Pons (tissue), 1 donor: Measurements from ENCODE around the gene KLRB1.
A peak's percentile ranks its signal among the peaks of the same experiment; 100 is the strongest.
"Not testable (repeated sequence)": the region's sequence is repeated elsewhere in the genome, so short reads cannot be mapped to it uniquely, and the experiment has no call there.

Experiments
- DNase-seq: peaks from one replicate; pipeline ENCODE4 v3.0.0-alpha.2; 2016; ENCODE audit warnings: low spot score

The KLRB1 gene

DNA sequence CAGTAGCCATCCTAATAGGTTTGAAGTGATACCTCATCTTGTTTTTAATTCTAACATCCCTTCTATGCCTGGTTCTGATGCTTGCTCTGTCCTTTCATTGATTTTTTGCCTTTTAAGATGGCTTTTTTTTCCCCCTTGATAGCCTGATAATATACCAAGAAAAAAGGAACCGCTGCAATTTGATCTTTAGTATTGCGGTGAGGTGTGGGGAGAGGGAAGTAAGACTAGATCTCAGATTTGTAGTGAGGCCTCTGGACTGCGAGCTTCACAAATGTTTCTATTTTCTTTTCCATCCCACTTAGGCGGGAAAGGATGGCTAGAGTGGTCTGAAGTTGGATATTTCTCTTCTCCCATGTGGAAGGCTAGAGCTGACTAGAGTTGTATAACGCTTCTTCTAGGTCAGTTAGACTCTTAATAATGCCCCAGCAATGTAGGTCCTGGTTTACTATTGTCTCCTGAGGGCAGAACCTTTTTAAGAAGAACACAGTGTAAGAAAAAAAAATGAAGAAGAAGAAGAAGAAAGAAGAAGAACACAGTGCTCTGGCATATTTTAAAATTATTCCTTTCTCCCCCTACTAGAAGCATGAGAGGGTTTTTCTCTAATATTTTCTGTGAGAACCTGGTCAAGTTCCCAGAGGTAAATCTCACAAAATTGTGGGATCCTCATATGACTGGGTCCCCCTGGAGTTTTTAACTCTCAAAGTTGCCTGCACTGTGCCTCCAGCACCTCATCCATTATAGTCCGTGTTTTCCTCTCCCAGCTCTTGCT, 11.9 kb upstream of the KLRB1 start:
- no peak for DNase-seq

DNA sequence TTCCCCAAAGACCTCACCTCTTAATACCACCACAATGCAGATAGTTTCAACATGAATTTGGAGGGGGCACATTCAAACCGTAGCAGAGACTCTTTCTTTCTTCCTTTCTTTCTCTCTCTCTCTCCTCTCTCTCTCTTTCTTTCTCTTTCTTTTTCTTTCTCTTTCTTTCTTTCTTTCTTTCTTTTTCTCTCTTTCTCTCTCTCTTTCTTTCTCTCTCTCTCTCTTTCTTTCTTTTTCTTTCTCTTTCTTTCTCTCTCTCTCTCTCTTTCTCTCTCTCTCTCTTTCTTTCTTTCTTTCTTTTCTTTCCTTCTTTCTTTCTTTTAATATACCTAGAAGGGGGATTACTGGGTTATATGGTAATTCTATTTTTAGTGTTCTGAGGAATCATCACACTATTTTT, 11.2 kb upstream of the KLRB1 start:
- DNase-seq = not testable (repeated sequence)

DNA sequence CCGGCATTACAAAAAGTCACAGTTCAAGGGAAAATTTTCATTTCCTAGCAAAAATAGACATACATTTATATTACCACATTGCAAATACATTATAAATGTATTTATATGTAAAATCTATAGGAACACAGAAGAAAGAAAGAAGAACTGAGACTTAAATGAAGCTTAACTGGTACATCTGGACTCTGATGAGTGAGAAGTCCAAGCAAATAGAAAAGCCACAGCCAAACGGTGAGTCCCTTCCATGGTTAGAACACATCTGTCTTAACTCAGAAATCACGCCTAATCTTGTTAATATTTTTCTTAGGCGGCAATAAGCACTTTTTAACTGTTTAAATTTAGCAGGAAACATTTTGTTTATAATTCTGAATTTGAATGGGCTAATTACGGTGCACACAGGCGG, 9.4 kb upstream of the KLRB1 start:
- DNase-seq = no peak

DNA sequence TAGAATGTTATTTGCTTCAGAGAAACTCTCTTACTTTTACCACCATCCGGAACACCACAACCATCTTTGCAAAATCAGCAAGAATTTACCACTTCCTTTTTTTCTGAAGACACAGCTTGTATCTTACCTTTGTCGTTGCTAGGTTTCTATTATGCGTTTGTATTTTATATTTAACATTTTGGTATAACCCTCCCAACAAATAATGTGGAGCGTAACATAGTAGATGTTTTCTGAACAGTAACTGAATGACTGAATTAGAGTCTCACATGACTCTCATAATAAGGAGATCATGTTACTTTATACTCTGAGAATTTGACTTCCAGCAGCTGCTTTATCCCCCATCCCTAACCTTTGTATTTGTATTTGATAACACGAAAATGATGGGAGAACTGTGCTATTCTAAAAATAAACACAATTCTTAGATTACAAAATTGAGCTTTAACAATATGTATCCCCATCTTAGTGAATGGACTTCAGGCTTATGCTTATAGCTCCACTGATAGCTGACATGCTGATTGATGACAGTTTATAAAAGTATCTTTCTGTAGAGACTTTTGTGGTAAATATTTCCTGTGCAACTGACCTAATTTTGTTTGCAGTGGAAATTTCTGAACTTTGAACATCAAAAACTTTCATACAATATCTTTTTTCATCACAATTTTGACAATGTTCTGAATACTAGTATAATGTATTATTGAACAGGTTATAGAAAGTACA, 7.9 kb upstream of the KLRB1 start:
- peak; percentile 42 for DNase-seq

DNA sequence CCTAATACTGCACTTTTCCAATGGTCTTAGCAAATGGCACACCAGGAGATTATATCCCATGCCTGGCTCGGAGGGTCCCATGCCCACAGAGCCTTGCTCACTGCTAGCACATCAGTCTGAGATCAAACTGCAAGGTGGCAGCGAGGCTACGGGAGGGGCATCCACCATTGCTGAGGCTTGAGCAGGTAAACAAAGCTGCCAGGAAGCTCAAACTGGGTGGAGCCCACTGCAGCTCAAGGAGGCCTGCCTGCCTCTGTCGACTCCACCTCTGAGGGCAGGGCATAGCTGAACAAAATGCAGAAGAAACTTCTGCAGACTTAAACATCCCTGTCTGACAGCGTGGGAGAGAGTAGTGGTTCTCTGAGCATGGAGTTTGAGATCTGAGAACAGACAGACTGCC, 2.9 kb upstream of the KLRB1 start:
- DNase-seq = not testable (repeated sequence)

DNA sequence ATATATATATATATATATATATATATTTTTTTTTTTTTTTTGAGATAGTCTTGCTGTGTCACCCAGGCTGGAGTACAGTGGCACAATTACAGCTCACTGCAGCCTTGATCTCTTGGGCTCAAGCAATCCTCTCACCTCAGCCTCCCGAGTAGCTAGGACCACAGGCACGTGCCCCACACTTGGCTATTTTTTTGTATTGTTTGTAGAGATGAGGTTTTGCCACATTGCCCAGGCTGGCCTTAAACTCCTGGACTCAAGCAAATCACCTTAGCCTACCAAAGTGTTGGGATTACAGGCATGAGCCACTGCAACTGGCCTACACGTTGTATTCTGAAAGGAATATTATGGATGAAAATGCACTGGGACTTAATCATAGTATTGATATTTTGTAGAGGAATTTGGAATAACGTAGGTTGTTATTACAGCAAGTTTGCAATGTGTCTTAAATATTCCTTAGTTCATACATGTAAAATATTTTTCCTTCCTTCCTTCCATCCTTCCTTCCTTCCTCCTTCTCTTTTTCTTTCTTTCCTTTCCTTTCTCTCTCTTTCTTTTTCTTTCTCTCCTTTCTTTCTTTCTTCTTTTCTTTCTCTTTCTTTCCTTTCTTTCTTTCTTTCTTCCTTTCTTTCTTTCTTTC, 862 bp downstream of the KLRB1 start:
- no peak for DNase-seq

DNA sequence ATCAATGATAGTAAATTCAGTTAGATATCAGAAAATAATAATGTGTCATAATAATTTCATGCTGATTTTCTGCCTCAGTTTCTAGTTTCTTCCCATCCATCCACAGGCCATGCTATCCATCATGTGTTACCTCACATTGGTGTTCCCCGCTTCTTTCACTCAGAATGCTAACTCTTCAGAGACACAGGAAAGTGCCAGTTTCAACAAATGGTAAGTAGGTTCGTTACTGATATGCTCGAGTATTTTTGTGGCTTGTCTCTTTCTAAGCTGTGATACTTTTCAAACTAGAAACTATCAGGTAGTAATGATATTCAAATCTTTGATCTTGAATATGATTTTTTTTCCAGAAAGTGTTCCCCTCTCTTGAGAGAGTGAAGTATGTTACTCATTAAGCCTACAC, 1.5 kb downstream of the KLRB1 start:
- no peak for DNase-seq

DNA sequence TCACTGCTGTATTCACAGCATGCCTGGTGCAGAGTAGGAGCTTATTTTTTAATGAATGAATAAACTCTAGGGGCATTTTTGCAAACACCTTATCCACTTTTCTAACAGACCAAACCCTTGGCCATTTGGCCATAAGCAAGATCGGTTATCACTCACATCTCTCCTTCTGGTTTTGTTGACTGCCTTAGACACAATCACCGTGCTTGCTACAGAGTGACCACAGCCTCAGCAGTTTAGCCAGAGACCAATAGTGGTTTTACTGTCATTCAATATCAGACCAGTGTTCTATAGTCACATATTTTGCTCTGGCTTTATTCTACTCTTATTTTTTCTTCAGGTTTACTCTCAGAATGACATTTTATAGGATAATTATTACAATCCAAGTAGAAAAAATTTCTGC, 2.2 kb downstream of the KLRB1 start:
- DNase-seq = no peak

DNA sequence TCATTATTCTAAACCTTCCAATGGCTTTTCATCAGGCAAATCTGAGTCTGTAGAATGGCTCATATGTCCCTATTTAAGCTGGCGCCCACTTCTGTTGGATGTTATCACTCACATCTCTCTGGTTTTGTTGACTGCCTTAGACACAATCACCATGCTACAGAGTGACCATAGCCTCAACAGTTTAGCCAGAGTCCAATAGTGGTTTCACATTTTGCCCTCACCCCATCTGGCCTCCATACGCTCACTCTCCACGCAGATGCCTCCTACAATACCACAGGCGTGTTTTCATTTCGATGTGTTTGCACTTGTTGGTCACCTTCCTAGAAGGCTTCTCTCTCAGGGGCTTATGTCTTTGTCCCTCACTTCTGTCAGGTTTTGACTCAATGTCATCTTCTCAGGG, 3.4 kb downstream of the KLRB1 start:
- no peak for DNase-seq

DNA sequence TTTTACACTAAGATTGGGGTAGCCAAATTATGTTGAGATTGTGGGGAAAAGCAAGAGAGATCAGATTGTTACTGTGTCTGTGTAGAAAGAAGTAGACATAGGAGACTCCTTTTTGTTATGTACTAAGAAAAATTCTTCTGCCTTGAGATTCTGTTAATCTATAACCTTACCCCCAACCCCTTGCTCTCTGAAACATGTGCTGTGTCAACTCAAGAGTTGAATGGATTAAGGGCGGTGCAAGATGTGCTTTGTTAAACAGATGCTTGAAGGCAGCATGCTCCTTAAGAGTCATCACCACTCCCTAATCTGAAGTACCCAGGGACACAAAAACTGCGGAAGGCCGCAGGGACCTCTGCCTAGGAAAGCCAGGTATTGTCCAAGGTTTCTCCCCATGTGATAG, 7.3 kb downstream of the KLRB1 start:
- DNase-seq = not testable (repeated sequence)

DNA sequence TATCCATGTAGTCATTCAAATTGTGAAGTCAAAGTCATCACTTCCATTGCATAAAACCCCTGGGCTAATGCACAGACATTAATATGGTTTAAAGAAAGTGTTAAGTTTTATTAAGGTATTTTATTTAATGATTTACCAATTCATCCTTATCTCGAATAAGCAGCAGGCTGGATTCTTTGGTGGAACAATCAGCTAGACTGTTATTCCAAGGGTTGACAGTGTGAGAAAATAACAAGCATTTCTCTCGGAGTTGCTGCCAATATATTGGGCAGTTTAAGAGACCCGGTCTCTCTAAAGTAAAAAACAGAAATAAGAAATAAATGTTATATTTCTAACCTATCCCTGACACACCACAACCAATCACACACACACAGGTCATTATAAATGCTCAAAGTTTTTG, 9.4 kb downstream of the KLRB1 start:
- DNase-seq = no peak

DNA sequence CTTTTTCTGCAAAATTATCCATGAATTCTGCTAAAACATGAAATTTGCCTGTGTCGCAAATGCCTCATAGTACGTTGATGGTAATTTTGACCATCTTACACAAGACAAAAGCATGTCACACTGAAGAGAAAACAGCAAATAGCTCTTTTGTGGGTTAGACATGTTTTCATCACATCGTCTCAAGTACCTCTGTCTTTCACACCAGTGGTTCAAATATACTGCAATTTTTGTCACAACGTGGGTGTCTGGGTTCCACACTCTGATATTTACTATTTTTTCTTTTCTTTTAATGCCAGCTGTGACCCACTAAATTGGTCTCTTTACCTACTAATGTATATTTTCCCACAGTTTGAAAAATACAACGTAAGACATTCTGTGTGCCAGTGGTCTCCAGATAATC, 10.4 kb downstream of the KLRB1 start:
- DNase-seq = no peak

DNA sequence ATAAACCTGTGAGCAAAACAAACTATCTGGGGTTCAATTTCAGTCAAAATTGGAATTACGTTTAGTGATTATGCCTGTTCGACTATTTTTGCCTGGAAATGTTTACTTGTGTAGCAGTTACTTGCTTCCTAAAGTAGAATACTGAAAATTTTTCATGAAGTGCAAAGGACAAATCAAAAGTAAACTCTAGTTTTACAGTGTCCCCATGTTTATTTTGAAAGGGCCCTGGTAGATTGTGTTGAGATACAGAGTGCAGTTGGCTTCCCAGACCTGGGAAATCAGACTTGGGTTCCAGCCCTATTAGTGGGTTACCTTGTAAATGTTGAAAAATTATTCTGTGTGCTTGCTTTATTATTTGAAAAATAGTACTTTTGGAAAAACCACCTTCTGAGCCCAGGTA, 17.3 kb downstream of the KLRB1 start:
- DNase-seq = peak; percentile 0

DNA sequence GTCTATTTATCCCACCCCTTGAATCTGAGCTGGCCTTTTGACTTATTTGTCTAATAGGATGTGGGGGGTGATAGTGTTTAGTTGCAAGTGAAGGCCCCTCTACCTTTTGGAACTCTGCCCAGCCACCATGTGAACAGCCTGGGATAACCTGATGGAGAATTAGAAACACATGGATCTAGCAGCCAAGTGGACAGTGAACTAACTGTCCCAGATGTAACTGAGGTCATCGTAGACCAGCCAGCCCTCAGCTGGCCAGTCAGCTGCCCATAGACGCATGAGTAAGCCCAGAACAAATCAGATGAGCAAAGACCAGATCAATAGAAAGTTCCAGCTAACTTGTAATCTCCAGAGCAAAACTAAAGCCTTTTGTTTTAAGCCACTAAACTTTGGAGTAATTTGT, 19.0 kb downstream of the KLRB1 start:
- peak; percentile 0 for DNase-seq

DNA sequence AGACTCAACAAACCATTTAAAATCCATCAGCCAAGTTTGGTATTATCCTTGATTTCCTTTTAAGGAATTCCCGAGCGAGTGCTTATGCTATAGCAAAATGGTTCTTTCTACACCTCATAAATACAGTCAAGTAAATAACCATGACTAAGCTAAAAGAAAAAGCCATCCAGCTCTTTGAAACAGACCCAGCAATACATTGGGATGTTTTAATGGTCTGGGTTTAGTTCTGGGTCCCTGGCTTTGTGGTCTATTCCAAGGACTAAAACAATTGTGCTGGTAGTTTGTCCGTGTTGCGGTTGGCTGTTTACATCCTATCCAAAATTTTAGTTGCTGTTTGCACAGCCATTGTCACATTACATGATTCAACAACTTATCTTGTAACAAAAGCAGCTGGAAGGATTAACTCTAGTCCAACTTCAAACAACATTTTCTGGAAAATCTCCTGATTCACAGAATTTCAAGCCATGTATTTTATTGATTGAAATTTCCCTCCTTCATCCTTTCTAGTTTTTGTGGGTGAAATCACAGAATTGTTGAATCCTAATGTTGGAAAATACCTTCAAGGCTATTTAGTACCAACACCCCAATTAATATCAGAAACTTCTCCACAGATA, 19.6 kb downstream of the KLRB1 start:
- DNase-seq = peak; percentile 0

DNA sequence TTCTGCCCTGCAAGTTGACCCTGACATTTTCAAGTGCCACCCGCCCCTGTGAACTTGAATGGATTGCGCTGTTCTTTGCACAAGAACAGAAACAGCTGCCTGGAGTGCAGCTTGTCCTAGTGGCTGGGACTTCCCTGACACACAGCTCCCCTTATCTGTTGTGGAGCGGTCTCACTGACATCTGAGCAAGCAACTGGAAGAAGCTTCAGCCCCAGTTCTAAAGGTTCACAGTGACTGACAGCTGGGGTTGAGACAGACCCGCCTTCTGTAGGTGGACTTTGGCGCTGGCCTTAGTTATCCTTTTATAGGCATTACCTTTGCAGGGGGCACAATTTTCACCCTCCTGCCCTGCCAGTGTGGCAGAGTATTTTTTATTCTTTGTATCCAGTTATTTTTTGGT, 30.0 kb downstream of the KLRB1 start:
- DNase-seq = not testable (repeated sequence)

DNA sequence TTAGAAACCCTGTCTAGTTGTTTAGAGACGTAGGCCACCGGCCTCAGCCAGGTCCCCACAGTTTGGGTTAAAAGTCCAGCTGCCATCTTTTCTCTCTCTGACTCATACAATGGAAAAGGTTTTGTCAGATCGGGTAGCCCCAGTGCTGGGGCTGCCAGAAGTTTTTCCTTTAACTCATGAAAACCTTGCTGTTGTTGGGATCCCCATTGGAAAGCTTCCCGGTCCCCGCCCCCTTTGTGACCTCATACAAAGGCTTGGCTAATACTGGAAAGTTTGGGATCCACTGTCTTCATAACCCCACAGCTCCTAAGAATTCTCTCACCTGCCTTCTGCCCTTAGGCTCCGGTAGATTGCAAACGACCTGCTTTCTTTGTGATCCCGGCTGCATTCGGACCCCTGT, 40.6 kb downstream of the KLRB1 start:
- DNase-seq = not testable (repeated sequence)

DNA sequence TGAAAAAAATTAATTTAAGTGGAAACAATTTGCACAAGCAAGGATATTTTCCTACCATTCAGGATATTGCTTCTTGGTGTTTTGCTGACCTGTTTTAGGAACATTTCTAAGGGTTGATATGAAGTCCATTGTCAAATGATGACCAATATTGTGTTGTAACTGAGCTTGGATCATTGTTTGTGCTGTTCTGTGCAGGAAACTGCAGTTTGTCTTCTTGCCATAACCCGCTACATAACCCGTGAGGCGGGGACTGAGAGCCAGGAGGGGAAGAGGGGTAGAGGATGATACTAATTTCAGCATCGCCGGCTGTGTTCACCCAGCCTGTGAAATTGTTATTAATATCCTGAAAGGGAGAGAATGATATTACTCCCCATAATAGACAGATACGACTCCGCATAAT, 41.6 kb downstream of the KLRB1 start:
- DNase-seq = not testable (repeated sequence)

DNA sequence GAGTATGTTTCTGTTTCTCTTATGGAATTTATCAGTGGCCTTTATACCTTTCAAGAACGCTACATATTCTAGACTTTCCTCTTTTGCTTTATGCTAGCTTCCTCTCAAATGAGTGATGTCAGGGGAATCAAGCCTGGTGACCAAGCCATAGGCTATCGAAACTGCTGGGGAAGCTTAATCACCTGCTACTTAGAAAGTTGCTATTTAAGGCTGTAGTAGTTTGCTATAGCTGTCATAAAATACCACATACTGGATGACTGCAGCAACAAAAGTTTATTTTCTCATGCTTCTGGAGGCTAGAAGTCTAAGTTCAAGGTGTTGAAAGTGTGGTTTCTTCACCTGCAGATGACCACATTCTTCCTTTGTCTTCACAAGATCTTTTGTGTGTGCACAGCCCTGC, 43.3 kb downstream of the KLRB1 start:
- DNase-seq = not testable (repeated sequence)

DNA sequence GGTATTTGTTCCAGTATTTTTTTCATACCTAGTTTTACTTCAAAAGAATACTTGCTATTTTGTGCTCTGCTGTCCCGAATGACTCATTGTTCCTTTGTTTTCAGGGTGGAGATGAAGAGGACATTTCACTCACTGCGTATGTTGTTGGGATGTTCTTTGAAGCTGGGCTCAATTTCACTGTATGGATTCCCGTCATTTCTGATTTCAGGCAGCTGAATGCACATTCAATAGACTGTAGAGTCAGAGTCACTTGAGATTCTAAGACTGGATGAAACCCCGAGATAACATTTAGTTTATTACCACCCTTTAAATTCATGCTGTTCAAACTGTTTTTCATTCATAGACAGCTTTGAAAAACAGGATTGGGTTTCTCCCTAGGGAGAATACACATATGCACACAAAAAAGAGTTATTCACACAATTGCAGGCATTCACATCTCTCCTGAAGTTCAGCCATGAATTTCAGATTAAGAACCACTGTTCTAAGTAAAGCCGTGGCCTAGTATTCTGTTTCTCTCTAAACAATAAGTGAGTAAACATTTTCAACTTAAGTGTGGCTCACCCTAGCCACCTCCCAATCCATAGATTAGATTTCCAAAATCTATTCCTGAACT, 44.8 kb downstream of the KLRB1 start:
- not testable (repeated sequence) for DNase-seq

DNA sequence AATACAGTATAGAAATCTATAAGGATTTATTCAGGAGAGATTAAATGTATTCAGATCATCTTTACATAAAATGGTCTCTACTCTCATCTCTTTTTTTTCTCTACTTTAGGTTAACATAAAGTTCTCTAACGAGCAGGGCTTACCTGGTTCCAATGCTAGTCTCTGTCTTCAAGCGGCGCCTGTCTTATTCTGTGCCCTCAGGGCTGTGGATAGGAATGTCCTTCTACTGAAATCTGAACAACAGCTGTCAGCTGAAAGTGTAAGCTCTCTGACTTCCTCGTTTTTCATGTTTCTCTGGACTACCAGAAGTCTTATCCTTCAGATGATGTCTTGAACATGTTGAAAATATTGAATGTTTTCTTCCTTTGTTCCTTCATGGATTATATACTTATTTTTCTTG, 62.2 kb downstream of the KLRB1 start:
- DNase-seq = not testable (repeated sequence)
